ENCODE measurements around the gene KCTD11. TPM values are rescaled to one million over a fixed set of nuclear protein-coding genes. Genes with fewer than 3 reads are reported as not detected.
"Not testable (repeated sequence)": the region's sequence is repeated elsewhere in the genome, so short reads cannot be mapped to it uniquely, and the experiment has no call there.

The KCTD11 gene
- total and polyA plus RNA-seq, 2 experiments from 2014 or later, result 14.0 to 15.9 TPM

GRCh38 chr17:7356756-7357155, 4.8 kb downstream of the KCTD11 start:
- DNase-seq (ENCODE audit: low read depth in 1 of 2, low spot score in 1 of 2), result no peak
- no peak overlapping the region for H3K27ac ChIP-seq

GRCh38 chr17:7357381-7357780, 5.4 kb downstream of the KCTD11 start:
- no peak overlapping the region for H3K27ac ChIP-seq
- H3K4me3 ChIP-seq, result no peak overlapping the region
- no peak for TF ChIP-seq CTCF (IDR thresholded peaks at IDR 0.05; ENCODE audit: low read depth, low read length)
- H3K36me3 ChIP-seq, result no peaks in the 10 kb centered on the region
- H3K9me3 ChIP-seq (ENCODE audit: low read depth), result no peaks in the 10 kb centered on the region
- H3K4me1 ChIP-seq (ENCODE audit: low read depth), result peaks cover 6% of the 10 kb centered on the region
- H3K27me3 ChIP-seq, result no peaks in the 10 kb centered on the region
- no peak for DNase-seq (ENCODE audit: low read depth in 1 of 2, low spot score in 1 of 2)

More at GRCh38 chr17:7356756-7357155, 4.8 kb downstream of the KCTD11 start:
- Histone ChIP-seq H3K9me3 (ENCODE audit: low read depth) (no peaks in the 10 kb centered on the region), H3K27me3 (no peaks in the 10 kb centered on the region), H3K4me1 (ENCODE audit: low read depth) (peaks cover 6% of the 10 kb centered on the region), H3K36me3 (no peaks in the 10 kb centered on the region), H3K4me3 (no peak overlapping the region)
- TF ChIP-seq CTCF (IDR thresholded peaks at IDR 0.05; ENCODE audit: low read depth, low read length), result no peak

- no peak for TF ChIP-seq CTCF (IDR thresholded peaks at IDR 0.05; ENCODE audit: low read depth, low read length)
- Histone ChIP-seq H3K36me3 (no peaks in the 10 kb centered on the region), H3K9me3 (ENCODE audit: low read depth) (no peaks in the 10 kb centered on the region), H3K4me3 (no peak overlapping the region), H3K27ac (no peak overlapping the region), H3K27me3 (no peaks in the 10 kb centered on the region), H3K4me1 (ENCODE audit: low read depth) (no peaks in the 10 kb centered on the region)
- no peak for DNase-seq (ENCODE audit: low read depth in 1 of 2, low spot score in 1 of 2)
Measured at GRCh38 chr17:7361906-7362305, 9.9 kb downstream of the KCTD11 start.

GRCh38 chr17:7363311-7363710, 11.3 kb downstream of the KCTD11 start:
- TF ChIP-seq CTCF (IDR thresholded peaks at IDR 0.05; ENCODE audit: low read depth, low read length), result no peak
- no peak for DNase-seq (ENCODE audit: low read depth in 1 of 2, low spot score in 1 of 2)

GRCh38 chr17:7365963-7366362, 14.0 kb downstream of the KCTD11 start:
- not testable (repeated sequence) for DNase-seq (ENCODE audit: low read depth in 1 of 2, low spot score in 1 of 2); H3K36me3 ChIP-seq; H3K4me1 ChIP-seq (ENCODE audit: low read depth); H3K27ac ChIP-seq; H3K27me3 ChIP-seq; H3K9me3 ChIP-seq (ENCODE audit: low read depth); H3K4me3 ChIP-seq

More at GRCh38 chr17:7363311-7363710, 11.3 kb downstream of the KCTD11 start:
- Histone ChIP-seq H3K9me3 (ENCODE audit: low read depth) (no peaks in the 10 kb centered on the region), H3K27me3 (no peaks in the 10 kb centered on the region), H3K4me3 (no peak overlapping the region), H3K27ac (no peak overlapping the region), H3K4me1 (ENCODE audit: low read depth) (no peaks in the 10 kb centered on the region), H3K36me3 (no peaks in the 10 kb centered on the region)

- TF ChIP-seq CTCF (IDR thresholded peaks at IDR 0.05; ENCODE audit: low read depth, low read length), result no peak
- Histone ChIP-seq H3K36me3 (no peaks in the 10 kb centered on the region), H3K4me3 (no peak overlapping the region), H3K9me3 (ENCODE audit: low read depth) (no peaks in the 10 kb centered on the region), H3K4me1 (ENCODE audit: low read depth) (no peaks in the 10 kb centered on the region), H3K27ac (no peak overlapping the region), H3K27me3 (no peaks in the 10 kb centered on the region)
- no peak for DNase-seq (ENCODE audit: low read depth in 1 of 2, low spot score in 1 of 2)
Measured at GRCh38 chr17:7367083-7367482, 15.1 kb downstream of the KCTD11 start.

All from cardiac muscle cell (in vitro differentiated cells and primary cell).